OCI-LY7 (cell line): ENCODE results near the gene CDC14B. TPM values are rescaled to one million over a fixed set of nuclear protein-coding genes. Genes with fewer than 3 reads are reported as not detected.

ENCODE experiments used
- BruUV-seq: library from RNA; stranded (reverse); fragments of 400-500 nt; replicated peaks from 2 replicates; lab custom pipeline; 2021; lab: Mats Ljungman, UMichigan
- CTCF ChIA-PET: fragments of 300-600 bp; sonication (Branson Sonifier 250); formaldehyde crosslinking; loops from one replicate; lab custom pipeline; 2022; ENCODE audit warnings: antibody characterized with exemption; ENCODE audit not compliant: unreplicated experiment; lab: Charles Lee
- POLR2A ChIA-PET: fragments of 300-600 bp; sonication (Branson Sonifier 250); formaldehyde crosslinking; loops from one replicate; lab custom pipeline; 2022; ENCODE audit warnings: antibody characterized with exemption; lab: Charles Lee
- DNase-seq: peaks from one replicate; pipeline ENCODE4 v3.0.0-alpha.2; 2015; ENCODE audit warnings: low spot score
- H2AFZ ChIP-seq: fragments of 200-600 bp; sonication (generic), shearing (Covaris generic); 2 replicates; pipeline ENCODE4 v1.6.1; 2014; ENCODE audit warnings: mild to moderate bottlenecking, antibody characterized with exemption, low read length, moderate library complexity
- H3K27ac ChIP-seq: fragments of 200-600 bp; sonication (generic); 2 replicates; pipeline ENCODE4 v1.5.1; 2014; ENCODE audit warnings: mixed run types, low read depth, mild to moderate bottlenecking, moderate library complexity, low read length, inconsistent platforms; ENCODE audit not compliant: poor library complexity, severe bottlenecking
- H3K36me3 ChIP-seq: fragments of 200-600 bp; sonication (generic); 2 replicates; pipeline ENCODE4 v1.6.1; 2014; ENCODE audit warnings: mild to moderate bottlenecking, antibody characterized with exemption, low read length, moderate library complexity, mixed read lengths; ENCODE audit not compliant: insufficient read depth
- H3K4me1 ChIP-seq: fragments of 200-600 bp; sonication (generic); 2 replicates; pipeline ENCODE4 v1.5.1; 2014; ENCODE audit warnings: mild to moderate bottlenecking, low read length; ENCODE audit not compliant: insufficient read depth, poor library complexity, severe bottlenecking
- H3K4me2 ChIP-seq: fragments of 200-600 bp; sonication (generic); 2 replicates; pipeline ENCODE4 v1.6.1; 2014; ENCODE audit warnings: mild to moderate bottlenecking, low read length
- H3K4me3 ChIP-seq: fragments of 200-600 bp; sonication (generic); 2 replicates; pipeline ENCODE4 v1.5.1; 2014; ENCODE audit warnings: mild to moderate bottlenecking, low read depth, low read length; ENCODE audit not compliant: poor library complexity, severe bottlenecking
- H3K79me2 ChIP-seq: fragments of 200-600 bp; sonication (generic); 2 replicates; pipeline ENCODE4 v1.6.1; 2016; ENCODE audit warnings: low read depth, mild to moderate bottlenecking, low read length, moderate library complexity, mixed read lengths; ENCODE audit not compliant: insufficient read depth
- H3K9me2 ChIP-seq: fragments of 200-600 bp; sonication (generic); 2 replicates; pipeline ENCODE4 v1.6.1; 2016; ENCODE audit warnings: mild to moderate bottlenecking, low read length, mixed read lengths; ENCODE audit not compliant: insufficient read depth
- H3K9me3 ChIP-seq: fragments of 200-600 bp; sonication (generic); 2 replicates; pipeline ENCODE4 v1.6.1; 2014; ENCODE audit warnings: mild to moderate bottlenecking, mixed run types, low read length, mixed read lengths
- H4K20me1 ChIP-seq: fragments of 200-600 bp; sonication (generic); 2 replicates; pipeline ENCODE4 v1.6.1; 2014; ENCODE audit warnings: mild to moderate bottlenecking, antibody characterized with exemption, low read length, moderate library complexity, mixed read lengths; ENCODE audit not compliant: insufficient read depth
- CTCF ChIP-seq: fragments of 200-600 bp; sonication (generic); conservative IDR thresholded peaks from 2 replicates; pipeline ENCODE4 v1.5.1; 2014; ENCODE audit warnings: mild to moderate bottlenecking, antibody characterized with exemption, low read length, moderate library complexity, mixed read lengths
- EZH2phosphoT487 ChIP-seq: fragments of 200-600 bp; sonication (generic); IDR thresholded peaks from 2 replicates; pipeline ENCODE4 v1.6.1; 2018; ENCODE audit warnings: low read depth, borderline replicate concordance, mild to moderate bottlenecking, mixed run types, antibody characterized with exemption, low read length, moderate library complexity, mixed read lengths
- intact Hi-C: fragments of 100-400 bp; cut with micrococcal nuclease; formaldehyde crosslinking; loops from one replicate; pipeline ENCODE4 v1.10.0; 2022; ENCODE audit not compliant: unreplicated experiment
- total RNA-seq, 2 experiments: library from RNA; depleted of rRNA in 1 of 2; stranded (reverse); fragments of >200 nt in 1 of 2; shearing (Covaris generic) in 1 of 2; gene quantifications; 2 replicates each; pipeline ENCODE4 v1.2.3, GENCODE V29; 2014 to 2022

Gene CDC14B
- total RNA-seq, 2 experiments from 2014 or later, result 0.27 TPM; not detected in 1

- H3K4me1 ChIP-seq, result no peaks in the 10 kb centered on the region
- no TSS peak for BruUV-seq
- TF ChIP-seq EZH2phosphoT487 (no peak), CTCF (no peak)
- H3K79me2 ChIP-seq, result no peaks in the 10 kb centered on the region
- no peaks in the 10 kb centered on the region for H3K36me3 ChIP-seq
- H4K20me1 ChIP-seq, result no peaks in the 10 kb centered on the region
- H3K9me2 ChIP-seq, result no peaks in the 10 kb centered on the region
- H2AFZ ChIP-seq, result no peak overlapping the region
- no peaks in the 10 kb centered on the region for H3K9me3 ChIP-seq
- CTCF ChIA-PET, result no interaction called here
- H3K27ac ChIP-seq, result no peak overlapping the region
- POLR2A ChIA-PET, result interaction anchor here (0.9 kb wide), 1 partner anchor 106 kb away, joined by 3 read pairs; the partner anchor contains the start of gene HABP4
- no peak overlapping the region for H3K4me2 ChIP-seq
- H3K4me3 ChIP-seq, result no peak overlapping the region
- DNase-seq, result no peak
- intact Hi-C loops, result no loop called here
These were observed 63.9 kb downstream of the CDC14B start for GRCh38 chr9:96555567-96556386.

- no peak overlapping the region for H2AFZ ChIP-seq
- H3K27ac ChIP-seq, result no peak overlapping the region
- ChIA-PET CTCF (no interaction called here), POLR2A (no interaction called here)
- no peaks in the 10 kb centered on the region for H3K9me3 ChIP-seq
- DNase-seq, result no peak
- H3K4me3 ChIP-seq, result no peak overlapping the region
- TF ChIP-seq EZH2phosphoT487 (no peak), CTCF (no peak)
- no TSS peak for BruUV-seq
- no peaks in the 10 kb centered on the region for H3K4me1 ChIP-seq
- H3K36me3 ChIP-seq, result no peaks in the 10 kb centered on the region
- H4K20me1 ChIP-seq, result no peaks in the 10 kb centered on the region
- H3K79me2 ChIP-seq, result no peaks in the 10 kb centered on the region
- intact Hi-C loops, result no loop called here
- H3K4me2 ChIP-seq, result no peak overlapping the region
- H3K9me2 ChIP-seq, result no peaks in the 10 kb centered on the region
These were observed 64.7 kb downstream of the CDC14B start for GRCh38 chr9:96554801-96555566.
